Measurements from ENCODE around the gene VSTM1. TPM values are rescaled to one million over a fixed set of nuclear protein-coding genes. Genes with fewer than 3 reads are reported as not detected.
A peak's percentile ranks its signal among the peaks of the same experiment; 100 is the strongest.

VSTM1 gene
- total RNA-seq, 1 experiment from 2014 or later = not detected

GRCh38 chr19:53992815-53993214 is 70.9 kb downstream of the VSTM1 start:
- H3K4me3 Mint-ChIP-seq (ENCODE audit: unreplicated experiment) = no peak overlapping the region
- H3K27me3 Mint-ChIP-seq (ENCODE audit: insufficient read depth, unreplicated experiment) = no peaks in the 10 kb centered on the region
- DNase-seq = no peak
- no peak overlapping the region for H3K27ac Mint-ChIP-seq (ENCODE audit: unreplicated experiment)
- Histone ChIP-seq H3K4me1 (no peaks in the 10 kb centered on the region), H3K9me3 (no peaks in the 10 kb centered on the region), H3K4me3 (ENCODE audit: low read depth, low read length) (no peak overlapping the region), H3K27me3 (replicated peaks; ENCODE audit: control insufficient read depth, insufficient read depth, low read length) (no peaks in the 10 kb centered on the region), H3K36me3 (ENCODE audit: control insufficient read depth, insufficient read depth, low read length) (no peaks in the 10 kb centered on the region)
- intact Hi-C loops (cut with micrococcal nuclease; ENCODE audit: unreplicated experiment) = no loop called here
- no peaks in the 10 kb centered on the region for H3K9me3 Mint-ChIP-seq (ENCODE audit: unreplicated experiment)
- ChIA-PET POLR2A (no interaction called here), CTCF (interaction anchor here (0.6 kb wide), 1 partner anchor 138 kb away, joined by 4 read pairs; no protein-coding TSS in a partner anchor)
- no TSS peak for BruUV-seq (replicated peaks)
- H3K4me1 Mint-ChIP-seq (ENCODE audit: low read depth, unreplicated experiment) = no peaks in the 10 kb centered on the region
- H3K36me3 Mint-ChIP-seq (ENCODE audit: insufficient read depth, unreplicated experiment) = no peaks in the 10 kb centered on the region
- no peak for TF ChIP-seq CTCF (IDR thresholded peaks at IDR 0.05; ENCODE audit: insufficient read depth in 1 of 2, low read depth in 1 of 2, low read length in 1 of 2, severe bottlenecking in 1 of 2, unreplicated experiment in 1 of 2)

DNA sequence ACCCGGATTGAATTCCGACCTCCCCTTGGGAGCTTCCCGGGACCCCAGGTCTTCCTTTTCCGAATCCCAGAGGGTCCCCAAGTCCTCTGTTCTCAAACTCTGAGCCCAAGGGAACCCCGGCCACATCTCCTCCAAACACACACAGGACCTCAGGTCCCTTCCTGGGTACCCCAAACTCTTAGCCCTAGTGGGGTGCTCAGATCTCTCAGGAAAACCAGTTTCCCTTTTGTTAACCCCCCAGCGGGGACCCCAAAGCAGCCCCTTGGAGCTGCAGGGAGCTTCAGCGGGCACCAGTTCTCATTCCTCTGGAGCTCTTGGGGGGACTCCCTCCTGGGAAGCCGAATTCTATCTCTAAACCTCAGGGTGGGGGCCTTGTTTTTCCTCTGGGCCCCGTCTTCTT is 71.5 kb downstream of the VSTM1 start:
- POLR2A ChIA-PET = no interaction called here
- peak overlapping the region; percentile 59 for H3K27ac Mint-ChIP-seq (ENCODE audit: unreplicated experiment)

DNA sequence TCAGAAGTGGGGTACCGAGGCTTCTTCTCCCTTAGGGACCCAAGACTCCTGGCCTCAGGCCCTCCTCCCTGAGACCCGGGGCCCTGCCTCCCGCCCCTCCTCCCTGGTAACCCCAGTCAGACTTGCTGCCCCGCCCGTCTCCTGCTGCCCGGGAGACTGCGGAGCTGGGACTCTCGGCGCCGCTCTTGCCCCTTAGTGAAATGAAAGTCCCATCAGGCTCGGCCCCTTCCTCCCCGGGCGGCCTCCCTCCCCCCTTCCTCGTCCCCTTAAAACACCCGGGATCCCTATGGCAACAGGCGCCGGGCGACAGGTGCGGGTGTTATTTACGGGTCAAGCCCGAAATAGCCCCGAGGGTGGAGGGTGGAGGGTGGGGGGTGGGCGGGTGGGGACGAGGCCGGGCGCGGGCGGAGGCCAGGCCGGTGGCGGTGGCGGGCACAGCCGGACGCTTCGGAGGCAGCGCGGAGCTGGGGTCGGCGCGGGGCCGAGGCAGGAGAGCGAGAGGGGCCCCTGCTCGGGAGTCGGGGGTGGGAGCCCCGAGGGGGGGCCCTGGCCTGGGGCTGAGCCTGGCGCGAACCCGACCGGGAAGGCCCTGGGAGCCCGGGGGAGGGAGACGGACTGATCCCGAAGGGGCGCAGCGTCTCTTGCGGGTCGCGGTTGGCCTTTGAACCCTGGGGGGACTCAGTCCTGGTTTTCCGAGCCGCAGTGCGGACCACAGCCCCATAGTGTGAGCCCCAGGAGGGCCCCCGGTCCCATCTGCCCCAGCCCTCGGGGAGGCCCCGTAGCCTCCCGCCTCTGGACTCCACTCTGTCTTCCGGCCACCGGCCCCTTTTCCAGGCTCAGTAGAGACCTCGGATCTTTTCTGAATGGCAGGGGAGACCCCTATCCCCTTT is 72.2 kb downstream of the VSTM1 start, which contains the start of gene CACNG6:
Gene CACNG6 (plus strand): TSS at position 414 of the 890 bp plus-strand sequence. CDS start 1,241 bp downstream, outside the sequence.
- Mint-ChIP-seq H3K4me3 (ENCODE audit: unreplicated experiment) (peak within 1 kb of the TSS; percentile 63), H3K27me3 (ENCODE audit: insufficient read depth, unreplicated experiment) (no peaks in the 10 kb centered on the region), H3K4me1 (ENCODE audit: low read depth, unreplicated experiment) (no peaks in the 10 kb centered on the region), H3K27ac (ENCODE audit: unreplicated experiment) (peak within 1 kb of the TSS; percentile 59), H3K9me3 (ENCODE audit: unreplicated experiment) (no peaks in the 10 kb centered on the region), H3K36me3 (ENCODE audit: insufficient read depth, unreplicated experiment) (no peaks in the 10 kb centered on the region)
- H3K4me1 ChIP-seq = no peaks in the 10 kb centered on the region
- BruUV-seq (replicated peaks) = TSS peak; percentile 19
- peak within 1 kb of the TSS; percentile 41 for H3K4me3 ChIP-seq (ENCODE audit: low read depth, low read length)
- H3K36me3 ChIP-seq (ENCODE audit: control insufficient read depth, insufficient read depth, low read length) = no peaks in the 10 kb centered on the region
- intact Hi-C loops (cut with micrococcal nuclease; ENCODE audit: unreplicated experiment) = no loop called here
- DNase-seq = peak; percentile 69 to 71
- H3K27me3 ChIP-seq (replicated peaks; ENCODE audit: control insufficient read depth, insufficient read depth, low read length) = no peaks in the 10 kb centered on the region
- TF ChIP-seq CTCF (IDR thresholded peaks at IDR 0.05; ENCODE audit: insufficient read depth in 1 of 2, low read depth in 1 of 2, low read length in 1 of 2, severe bottlenecking in 1 of 2, unreplicated experiment in 1 of 2) = no peak
- ChIA-PET POLR2A (interaction anchor here (0.6 kb wide), 2 partner anchors 10 to 124 kb away, joined by 3 to 10 read pairs; no protein-coding TSS in a partner anchor), CTCF (no interaction called here)
- no peaks in the 10 kb centered on the region for H3K9me3 ChIP-seq

More for the DNA sequence above, 71.5 kb downstream of the VSTM1 start:
- no peak for TF ChIP-seq CTCF (IDR thresholded peaks at IDR 0.05; ENCODE audit: insufficient read depth in 1 of 2, low read depth in 1 of 2, low read length in 1 of 2, severe bottlenecking in 1 of 2, unreplicated experiment in 1 of 2)
- Histone ChIP-seq H3K4me1 (no peaks in the 10 kb centered on the region), H3K27me3 (replicated peaks; ENCODE audit: control insufficient read depth, insufficient read depth, low read length) (no peaks in the 10 kb centered on the region), H3K9me3 (no peaks in the 10 kb centered on the region), H3K4me3 (ENCODE audit: low read depth, low read length) (no peak overlapping the region; the same call in 1 of the 2 replicates), H3K36me3 (ENCODE audit: control insufficient read depth, insufficient read depth, low read length) (no peaks in the 10 kb centered on the region)
- Mint-ChIP-seq H3K27me3 (ENCODE audit: insufficient read depth, unreplicated experiment) (no peaks in the 10 kb centered on the region), H3K9me3 (ENCODE audit: unreplicated experiment) (no peaks in the 10 kb centered on the region), H3K4me3 (ENCODE audit: unreplicated experiment) (peak overlapping the region; percentile 63), H3K36me3 (ENCODE audit: insufficient read depth, unreplicated experiment) (no peaks in the 10 kb centered on the region), H3K4me1 (ENCODE audit: low read depth, unreplicated experiment) (no peaks in the 10 kb centered on the region)
- CTCF ChIA-PET = interaction anchor here (0.6 kb wide), 1 partner anchor 137 kb away, joined by 4 read pairs; no protein-coding TSS in a partner anchor
- DNase-seq = no peak
- intact Hi-C loops (cut with micrococcal nuclease; ENCODE audit: unreplicated experiment) = no loop called here
- BruUV-seq (replicated peaks) = no TSS peak

Other genes starting within 250 kb of the VSTM1 start
- gene NLRP12, start 239.6 kb downstream of the VSTM1 start, total RNA-seq (2022) = not detected in 2 replicates
- gene MYADM, start 196.0 kb downstream of the VSTM1 start, total RNA-seq (2022) = 115 and 132 TPM in 2 replicates
- gene PRKCG, start 181.7 kb downstream of the VSTM1 start, total RNA-seq (2022) = 1.7 and 2.6 TPM in 2 replicates
- gene CACNG7, start 154.6 kb downstream of the VSTM1 start, total RNA-seq (2022) = not detected in 2 replicates
- gene CACNG8, start 101.0 kb downstream of the VSTM1 start, total RNA-seq (2022) = 0.91 and 1.1 TPM in 2 replicates
- 1.4 and 1.6 TPM in 2 replicates for gene CACNG6, start 72.3 kb downstream of the VSTM1 start, total RNA-seq (2022)
- not detected in 2 replicates for gene TARM1, start 17.5 kb upstream of the VSTM1 start, total RNA-seq (2022)
- gene OSCAR, start 36.9 kb upstream of the VSTM1 start, total RNA-seq (2022) = 0.23 TPM in 1 of 2 replicates, not detected in the other
- gene NDUFA3, start 39.0 kb upstream of the VSTM1 start, total RNA-seq (2022) = 185 and 196 TPM in 2 replicates
- gene TFPT, start 51.8 kb upstream of the VSTM1 start, total RNA-seq (2022) = 23.0 and 26.0 TPM in 2 replicates
- gene PRPF31, start 51.9 kb upstream of the VSTM1 start, total RNA-seq (2022) = 95.0 and 99.0 TPM in 2 replicates
- gene CNOT3, start 73.9 kb upstream of the VSTM1 start, total RNA-seq (2022) = 77.7 and 82.1 TPM in 2 replicates
- 6.6 and 6.9 TPM in 2 replicates for gene LENG1, start 95.8 kb upstream of the VSTM1 start, total RNA-seq (2022)
- 38.9 and 45.9 TPM in 2 replicates for gene TMC4, start 109.3 kb upstream of the VSTM1 start, total RNA-seq (2022)
- gene MBOAT7, start 125.7 kb upstream of the VSTM1 start, total RNA-seq (2022) = 137 and 149 TPM in 2 replicates
- 42.6 TPM in 2 replicates for gene TSEN34, start 127.4 kb upstream of the VSTM1 start, total RNA-seq (2022)
- 1,040 and 1,045 TPM in 2 replicates for gene RPS9, start 137.0 kb upstream of the VSTM1 start, total RNA-seq (2022)
- not detected in 2 replicates for gene LILRB3, start 159.1 kb upstream of the VSTM1 start, total RNA-seq (2022)
- not detected in 2 replicates for gene LILRA6, start 178.9 kb upstream of the VSTM1 start, total RNA-seq (2022)
- gene LILRB5, start 193.4 kb upstream of the VSTM1 start, total RNA-seq (2022) = not detected in 2 replicates
- not detected in 2 replicates for gene LILRB2, start 217.2 kb upstream of the VSTM1 start, total RNA-seq (2022)
- not detected in 2 replicates for gene LILRA5, start 249.3 kb upstream of the VSTM1 start, total RNA-seq (2022)

Data from Caco-2 (cell line).